HG03457 (cell line): ENCODE measurements around the gene FAM149A.

Experiments
- ATAC-seq: cut with Tn5 transposase; IDR thresholded peaks from one replicate; pipeline ENCODE4 v1.9.1; 2021; ENCODE audit warnings: moderate number of reproducible peaks; ENCODE audit not compliant: unreplicated experiment

The FAM149A gene

DNA sequence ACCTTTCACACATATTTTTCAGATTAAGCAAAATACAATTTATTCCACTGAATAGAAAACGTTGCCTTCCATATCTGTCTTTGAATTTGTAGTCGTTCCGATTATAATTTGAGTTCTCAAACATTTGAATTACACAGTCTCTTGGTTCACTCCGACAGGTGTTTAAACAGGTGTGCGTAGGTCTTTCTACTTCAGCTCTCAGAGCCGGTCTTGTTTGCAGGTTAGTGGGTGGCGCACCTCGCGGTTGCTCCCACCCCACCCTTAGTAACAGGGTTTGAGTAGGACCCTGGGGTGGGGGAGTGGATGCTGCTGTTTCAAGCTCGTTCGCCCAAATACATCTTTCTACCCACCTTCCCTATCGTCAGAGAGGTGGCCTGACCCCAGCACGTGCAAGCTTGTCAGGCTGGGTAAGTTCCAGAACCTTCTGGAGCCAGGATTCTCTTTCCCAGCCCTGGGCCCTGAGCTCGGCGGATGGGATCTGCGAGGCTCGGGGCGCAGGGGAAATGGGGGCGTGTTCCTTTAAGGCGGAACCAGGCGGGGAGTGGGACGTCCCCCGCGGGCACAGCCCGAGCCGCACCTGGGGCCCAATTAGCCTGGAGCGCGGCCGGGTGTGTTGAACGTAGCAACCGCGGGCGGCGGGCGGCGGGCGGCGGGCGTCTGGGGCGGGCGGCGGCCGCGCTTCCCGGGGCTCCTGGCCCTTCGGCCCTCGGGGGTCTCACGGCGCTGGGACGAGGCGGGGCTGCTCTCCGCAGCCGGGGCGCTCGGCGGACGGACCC, at the start of gene FAM149A:
TSS of gene FAM149A (plus strand) at position 591 of the 776 bp plus-strand sequence.
- no peak for ATAC-seq

DNA sequence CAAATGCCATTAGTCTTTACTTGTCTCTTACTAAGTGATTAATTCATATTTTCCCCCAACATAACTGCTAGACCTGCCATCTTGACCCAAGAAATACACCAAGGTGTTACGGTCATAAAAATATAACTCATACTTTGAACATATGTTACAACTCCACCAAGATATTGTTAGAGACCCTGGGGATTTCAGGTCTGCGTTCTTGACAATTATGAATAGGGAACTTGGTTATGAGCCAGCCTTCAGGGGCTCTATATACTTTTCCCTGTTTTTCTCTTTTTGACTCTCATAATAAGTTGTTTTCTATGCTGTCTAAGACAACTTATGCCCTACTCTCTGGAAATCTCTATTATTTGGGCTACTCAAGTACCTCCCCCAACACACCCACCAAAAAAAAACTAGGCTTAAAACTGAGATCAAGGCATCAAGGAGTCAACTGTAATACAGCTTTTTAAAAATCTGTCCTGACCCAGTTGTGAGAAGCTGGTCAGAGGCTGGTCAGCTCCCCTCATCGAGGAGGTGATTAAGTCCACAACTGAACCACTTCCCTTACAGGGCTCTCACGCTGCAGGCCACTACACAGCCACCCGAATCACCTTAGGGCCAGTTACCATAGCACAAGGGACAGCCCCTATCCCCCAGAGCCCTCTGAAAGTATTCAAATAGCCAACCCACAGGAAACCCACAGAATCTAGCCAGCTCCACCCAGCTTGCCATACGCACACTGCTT, 46.1 kb upstream of the FAM149A start:
- ATAC-seq = peak; percentile 100

DNA sequence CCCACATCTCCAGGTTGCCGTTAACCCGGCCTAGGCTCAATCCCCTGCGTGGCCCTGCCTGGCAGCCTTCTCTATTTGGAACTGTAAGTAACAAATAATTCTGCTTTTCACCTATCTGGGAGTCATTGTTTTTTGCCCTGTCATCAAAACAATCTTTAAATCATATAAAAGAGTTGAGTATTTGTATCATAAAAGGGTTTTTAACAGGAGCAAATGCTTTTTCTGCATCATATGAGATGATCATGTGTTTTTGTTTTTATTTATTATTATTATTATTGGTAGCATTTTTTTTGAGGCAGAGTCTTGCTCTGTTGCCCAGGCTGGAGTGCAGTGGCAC, 45.6 kb upstream of the FAM149A start:
- no peak for ATAC-seq

DNA sequence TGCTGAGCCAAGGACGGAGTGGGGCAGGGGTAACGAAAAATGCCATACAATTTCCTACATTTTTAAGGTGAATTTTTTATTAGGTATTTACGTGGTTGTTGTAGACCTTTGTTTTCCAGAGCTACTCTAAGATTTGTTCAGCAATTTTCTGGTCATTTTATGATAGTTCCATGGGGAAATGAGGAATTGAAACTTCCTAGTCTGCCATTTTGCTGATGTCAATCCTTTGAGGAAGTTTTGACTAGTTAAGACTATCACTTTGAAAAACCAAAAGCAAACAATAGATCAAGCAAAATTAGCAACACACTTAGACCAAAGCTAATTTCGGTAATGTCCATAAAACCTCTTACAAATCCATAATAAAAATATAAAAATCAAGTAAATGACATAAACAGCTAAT, 42.6 kb upstream of the FAM149A start:
- ATAC-seq = no peak

DNA sequence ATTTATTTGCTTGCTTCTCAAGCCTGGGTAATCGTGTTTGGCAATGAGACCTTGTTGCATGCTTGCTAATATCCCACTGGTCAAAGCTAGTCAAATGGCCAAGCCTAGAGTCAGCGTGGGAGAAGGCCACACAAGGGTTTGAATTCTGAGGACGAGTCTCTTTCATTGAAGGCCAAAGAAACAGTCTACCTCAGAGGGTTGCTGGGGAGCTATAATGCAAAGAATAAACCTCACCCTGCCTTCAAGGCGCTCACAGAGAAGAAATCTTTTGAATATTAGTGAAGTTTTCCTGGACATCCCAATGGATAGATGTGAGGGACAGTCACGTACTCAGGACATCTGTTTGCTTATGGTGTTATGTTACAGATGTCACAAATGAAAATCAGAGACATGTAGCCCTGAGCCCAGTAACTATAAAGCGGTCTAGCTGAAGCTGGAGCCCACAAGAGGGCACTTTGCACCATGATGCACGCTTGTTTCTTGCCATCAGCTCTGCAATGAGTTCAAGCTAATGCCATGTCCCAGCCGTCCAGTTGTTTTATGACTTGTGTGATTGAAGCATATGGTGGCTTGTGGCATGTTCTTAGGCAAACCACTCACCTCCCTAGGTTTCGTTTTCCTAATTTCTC, 36.6 kb upstream of the FAM149A start:
- ATAC-seq = peak; percentile 78

DNA sequence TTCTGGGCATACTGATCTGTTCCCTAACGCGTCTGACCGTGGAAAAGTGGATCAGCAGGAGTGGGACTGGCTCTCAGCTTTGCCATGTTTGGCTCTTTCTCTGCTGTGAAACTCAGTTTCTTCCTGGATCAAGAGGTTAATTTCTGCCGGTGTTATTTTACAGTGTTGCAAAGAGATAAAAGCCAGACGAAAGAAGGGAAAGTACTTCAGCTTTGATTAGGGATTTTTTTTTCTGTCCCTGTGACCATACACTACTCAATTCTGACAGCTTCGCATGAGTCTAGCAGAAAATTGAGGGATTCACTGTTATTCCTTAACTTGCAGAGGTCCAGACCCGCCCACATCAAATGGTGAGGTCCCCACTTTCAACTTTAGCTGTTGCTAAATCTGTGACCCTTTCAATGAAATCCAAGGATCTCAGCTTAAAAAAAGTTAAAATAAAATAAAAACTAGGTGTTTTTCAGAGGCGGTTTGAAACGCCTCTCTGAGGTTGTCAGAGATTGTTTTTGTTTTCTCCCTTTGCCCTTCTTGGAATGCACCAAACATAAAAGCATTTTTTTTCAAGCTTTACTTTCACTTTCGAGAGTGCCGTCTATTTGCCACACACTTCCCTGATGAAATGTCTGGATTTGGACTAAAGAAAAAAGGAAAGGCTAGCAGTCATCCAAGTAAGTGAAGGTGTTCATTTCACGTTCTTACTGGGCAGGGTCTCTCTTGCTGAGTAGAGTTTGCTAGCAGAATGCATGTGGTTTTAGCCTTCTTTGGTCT, 35.7 kb upstream of the FAM149A start, which contains the start of gene TLR3:
TSS of gene TLR3 (plus strand) at position 576 of the 768 bp plus-strand sequence. CDS start 7,464 bp downstream, outside the sequence.
- no peak for ATAC-seq

DNA sequence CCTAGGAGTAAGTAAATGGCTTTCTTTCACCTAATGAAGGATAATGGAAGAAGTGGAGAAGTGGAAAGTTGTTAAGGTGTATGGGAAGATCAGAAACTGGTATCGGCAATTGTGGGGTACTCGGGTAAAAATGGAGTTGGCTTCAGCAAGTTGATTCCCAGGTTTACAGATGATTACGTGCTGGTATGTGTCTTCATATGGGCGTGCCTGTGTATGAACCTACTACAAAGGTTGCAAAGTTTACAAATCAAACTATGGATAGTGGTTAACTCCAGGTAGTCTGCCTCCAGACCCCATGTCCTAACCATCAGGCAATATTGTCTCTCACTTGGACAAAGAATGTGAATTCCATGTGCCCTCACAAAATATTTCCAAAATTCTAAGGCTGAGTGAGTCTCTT, 34.8 kb upstream of the FAM149A start:
- no peak for ATAC-seq

DNA sequence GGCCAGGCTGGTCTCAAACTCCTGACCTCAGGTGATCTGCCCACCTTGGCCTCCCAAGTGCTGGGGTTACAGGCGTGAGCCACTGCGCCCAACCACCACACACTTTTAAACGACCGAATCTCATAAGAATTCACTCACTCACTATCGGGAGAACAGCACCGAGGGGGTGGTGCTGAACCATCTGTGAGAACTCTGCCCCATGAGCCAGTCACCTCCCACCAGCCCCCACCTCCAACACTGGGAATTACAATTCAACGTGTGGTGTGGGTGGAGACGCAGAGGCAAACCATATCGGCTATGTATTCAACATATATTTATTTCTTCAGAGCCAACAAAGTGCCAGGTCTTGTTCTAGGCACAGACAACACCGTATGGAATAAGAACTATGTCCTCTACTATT, 32.0 kb upstream of the FAM149A start:
- ATAC-seq = no peak

DNA sequence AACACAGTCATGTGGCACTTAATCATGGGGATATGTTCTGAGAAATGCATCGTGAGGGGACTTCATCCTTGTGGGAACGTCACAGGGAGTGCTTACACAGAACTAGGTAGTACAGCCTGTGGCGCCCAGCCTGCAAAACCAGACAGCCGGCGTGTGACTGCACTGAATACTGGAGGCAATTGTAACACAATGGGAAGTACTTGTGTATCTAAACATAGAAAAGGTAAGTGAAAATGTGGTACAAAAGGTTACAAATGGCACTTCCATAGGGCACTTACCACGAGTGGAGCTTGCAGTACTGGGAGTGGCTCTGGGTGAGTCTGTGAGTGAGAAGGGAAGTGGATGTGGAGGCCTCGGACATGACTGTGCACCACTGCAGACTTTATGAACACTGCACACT, 30.3 kb upstream of the FAM149A start:
- ATAC-seq = no peak

DNA sequence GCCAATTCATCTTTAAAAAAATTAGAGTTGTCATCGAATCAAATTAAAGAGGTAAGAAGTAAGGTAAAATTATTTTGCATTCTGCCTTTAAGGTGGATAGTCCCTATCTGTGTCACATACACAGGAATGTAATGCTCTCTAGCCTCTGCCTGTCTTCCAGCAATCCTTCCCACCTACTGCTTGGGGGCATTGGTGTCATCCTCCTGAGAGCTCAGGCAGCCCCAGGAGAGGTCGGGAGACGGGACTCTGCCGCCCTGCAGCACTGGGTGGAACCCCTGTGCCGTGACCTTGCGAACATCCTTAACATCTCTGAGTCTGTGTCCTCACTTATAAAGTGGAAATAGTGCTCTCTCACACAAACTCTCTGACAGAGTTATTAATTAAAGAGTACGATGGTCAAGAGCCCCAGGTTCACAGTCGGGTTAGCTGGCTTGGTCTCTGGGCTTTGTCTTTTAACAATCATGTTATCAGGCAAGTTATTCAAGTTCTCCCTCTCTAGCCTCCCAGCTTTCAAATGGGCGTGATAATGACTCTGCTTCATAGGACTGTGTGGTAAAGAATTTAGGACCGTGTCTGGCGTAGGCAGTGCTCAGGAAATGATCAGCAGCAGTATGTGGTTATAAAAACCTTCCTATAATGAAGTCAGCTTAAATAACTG, 25.4 kb upstream of the FAM149A start:
- ATAC-seq = no peak

DNA sequence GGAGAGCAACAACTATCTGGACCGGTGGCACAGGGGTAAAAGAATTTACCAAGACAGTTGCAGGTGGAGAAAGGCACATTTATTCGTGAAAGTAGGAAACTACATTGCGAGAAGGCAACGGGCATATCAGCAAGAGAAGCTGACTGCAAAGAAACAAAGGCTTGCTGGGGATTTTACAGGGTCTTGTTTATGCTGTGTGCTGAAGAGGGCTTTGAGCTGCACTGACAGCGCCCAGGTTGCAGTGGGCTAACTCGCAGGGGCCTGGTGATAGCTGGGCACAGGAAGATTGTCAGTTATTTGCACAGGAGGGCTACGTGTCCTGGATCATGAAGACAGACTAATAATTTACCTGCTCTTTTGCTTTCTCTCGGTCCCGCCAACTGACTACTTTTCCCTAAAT, 24.8 kb upstream of the FAM149A start:
- no peak for ATAC-seq

DNA sequence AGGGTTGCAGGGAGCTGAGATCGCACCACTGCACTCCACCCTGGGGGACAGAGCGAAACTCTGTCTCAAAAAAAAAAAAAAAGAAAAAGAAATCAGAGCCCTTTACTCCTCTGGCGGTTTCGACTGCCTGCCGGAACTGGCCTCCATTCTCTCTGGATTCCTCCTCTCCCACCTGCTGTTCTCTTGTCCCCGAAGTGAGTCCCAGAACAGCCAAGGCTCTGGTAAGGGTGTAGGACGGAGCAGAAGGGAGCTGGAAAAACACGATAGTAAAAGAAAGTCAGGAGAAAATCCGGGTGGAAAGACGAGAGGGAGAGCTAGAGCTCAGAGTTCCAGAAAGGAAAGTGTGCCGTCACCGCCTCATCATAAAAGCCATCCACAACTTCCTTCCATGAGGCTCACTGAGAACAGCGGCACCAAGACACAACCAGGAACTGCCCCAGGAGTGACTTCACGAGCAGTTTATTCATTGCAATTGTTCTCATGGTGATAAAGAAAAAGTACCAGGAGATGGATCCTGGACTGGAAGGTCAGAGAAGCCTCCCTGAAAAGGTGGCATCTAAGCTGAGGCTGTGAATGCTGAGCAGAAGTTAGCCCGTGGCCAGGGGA, 23.2 kb upstream of the FAM149A start:
- no peak for ATAC-seq

DNA sequence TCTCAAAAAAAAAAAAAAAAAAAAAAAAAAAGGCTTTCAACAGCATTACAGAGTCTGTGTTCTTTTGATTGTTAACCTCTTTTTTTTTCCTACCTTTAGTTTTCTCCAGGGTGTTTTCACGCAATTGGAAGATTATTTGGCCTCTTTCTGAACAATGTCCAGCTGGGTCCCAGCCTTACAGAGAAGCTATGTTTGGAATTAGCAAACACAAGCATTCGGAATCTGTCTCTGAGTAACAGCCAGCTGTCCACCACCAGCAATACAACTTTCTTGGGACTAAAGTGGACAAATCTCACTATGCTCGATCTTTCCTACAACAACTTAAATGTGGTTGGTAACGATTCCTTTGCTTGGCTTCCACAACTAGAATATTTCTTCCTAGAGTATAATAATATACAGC, 22.3 kb upstream of the FAM149A start:
- no peak for ATAC-seq

DNA sequence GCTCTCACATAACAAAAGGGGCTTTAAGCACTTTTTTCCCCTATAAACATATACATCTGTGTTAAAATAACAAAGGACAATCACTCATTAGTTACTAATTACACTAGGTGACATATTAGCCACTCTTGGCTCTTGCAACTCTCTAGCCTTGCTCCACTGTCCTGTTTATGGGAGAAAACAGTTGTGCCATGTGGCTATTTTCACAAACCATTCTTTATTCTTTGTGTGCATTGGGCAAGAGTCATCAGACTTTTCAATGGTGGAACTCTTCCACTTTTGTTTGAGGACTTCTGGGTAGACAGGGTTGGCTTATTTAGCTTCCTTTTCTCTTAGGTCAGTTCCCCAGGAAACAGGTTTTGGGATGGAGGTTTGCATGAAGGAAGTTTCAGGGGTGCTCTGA, 16.0 kb upstream of the FAM149A start:
- ATAC-seq = no peak

DNA sequence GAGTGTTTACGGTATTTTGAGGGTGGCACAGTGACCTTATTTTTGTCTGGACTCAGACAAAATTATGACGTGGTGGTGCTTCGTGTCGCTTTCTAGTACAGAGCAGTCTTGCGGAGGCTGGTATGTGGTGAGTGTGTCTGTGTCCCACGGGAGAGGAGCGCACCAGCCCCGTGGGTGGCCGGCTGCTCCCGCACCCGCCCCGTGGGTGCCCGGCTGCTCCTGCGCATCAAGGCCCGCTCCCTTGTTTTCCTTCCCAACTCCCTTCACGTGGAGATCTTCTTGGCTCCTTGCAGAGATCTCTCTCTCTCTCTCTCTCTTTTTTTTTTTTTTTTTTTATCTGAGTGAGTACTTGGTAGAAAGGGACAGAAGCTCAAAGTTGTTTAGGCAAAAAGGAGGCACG, 12.2 kb upstream of the FAM149A start:
- ATAC-seq = no peak

DNA sequence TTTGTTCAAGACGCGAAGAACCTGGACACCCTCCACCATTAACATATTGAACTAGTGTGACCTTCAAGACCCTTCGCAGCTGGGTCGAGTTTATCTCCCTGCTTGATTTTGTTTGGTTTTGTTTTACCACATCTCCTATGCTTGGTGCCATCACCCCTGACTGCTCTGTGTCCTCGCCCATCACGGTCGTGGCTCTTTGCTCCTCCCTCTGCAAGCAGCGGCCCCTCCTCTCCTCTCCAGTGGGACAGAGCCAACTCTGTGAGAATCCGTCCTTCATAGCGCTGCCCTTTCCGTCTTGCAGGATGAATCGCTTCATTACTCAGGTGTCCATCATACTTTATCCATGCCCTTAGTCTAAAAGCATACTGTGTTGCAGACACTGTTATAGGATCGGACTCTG, 9.1 kb upstream of the FAM149A start:
- no peak for ATAC-seq

DNA sequence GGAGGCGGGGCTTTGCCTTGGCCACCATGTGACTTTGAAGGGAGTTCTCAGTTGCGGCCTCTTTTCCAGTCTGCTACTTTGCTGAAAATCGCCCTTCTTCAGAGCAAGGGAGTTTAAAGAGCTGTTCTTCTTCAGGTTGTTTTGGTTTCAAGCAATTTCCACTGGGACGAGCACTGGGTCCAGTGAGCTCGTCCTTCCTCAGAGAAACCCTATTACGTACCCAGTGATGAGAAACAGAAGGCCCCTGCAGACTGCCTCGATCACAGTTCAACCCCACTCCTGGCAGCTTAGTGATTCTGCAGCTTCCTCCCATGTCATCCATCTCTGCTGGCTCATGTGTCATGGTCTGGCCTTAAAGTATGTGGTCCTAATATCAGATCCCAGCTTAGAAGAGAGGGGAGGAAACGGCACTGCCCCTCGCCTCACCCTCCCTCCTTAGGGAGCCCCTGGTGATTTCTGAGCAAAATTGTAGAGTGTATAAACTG, 7.8 kb upstream of the FAM149A start:
- no peak for ATAC-seq

DNA sequence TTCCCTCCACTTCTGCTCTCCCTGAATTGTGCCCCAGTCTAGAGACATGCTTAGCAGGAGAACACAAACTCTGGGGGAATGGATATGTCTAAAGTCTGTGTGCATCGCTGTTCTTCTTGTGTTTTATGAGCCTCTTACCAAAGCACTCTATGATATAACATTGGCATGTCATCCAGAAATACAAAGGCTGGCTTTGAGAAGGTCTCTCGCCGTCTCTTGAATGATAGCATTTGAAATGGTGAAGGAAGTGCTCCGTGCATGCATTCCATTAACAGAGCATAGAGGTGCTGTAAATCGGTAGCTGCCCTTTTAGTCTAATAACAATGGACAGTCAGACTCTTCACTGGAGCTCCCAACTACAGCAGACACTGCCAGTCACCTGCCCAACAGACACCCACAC, 7.1 kb upstream of the FAM149A start:
- ATAC-seq = no peak

DNA sequence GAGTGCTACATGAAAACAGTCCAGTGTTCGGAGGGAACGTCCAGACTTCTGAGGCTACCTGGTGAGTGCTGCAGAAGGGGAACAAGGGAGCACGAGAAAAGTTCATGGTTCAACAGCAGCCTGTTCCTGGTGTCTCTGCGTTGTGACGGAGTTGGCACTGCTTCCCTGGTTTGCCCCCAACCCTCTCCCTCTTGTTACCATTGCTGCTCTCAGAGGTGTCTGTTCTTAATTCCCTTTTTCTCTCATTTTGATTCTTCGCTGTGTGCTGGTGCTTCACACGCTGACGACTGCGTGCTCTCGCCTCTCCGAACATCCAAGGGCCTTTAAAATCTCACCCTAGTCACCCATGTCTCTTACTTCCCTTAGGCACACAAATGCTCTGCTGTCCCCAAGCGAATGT, 1.6 kb upstream of the FAM149A start:
- no peak for ATAC-seq
